Heart right ventricle (tissue), 16 donors: ENCODE data around the gene WIPF1. TPM values are rescaled to one million over a fixed set of nuclear protein-coding genes. Genes with fewer than 3 reads are reported as not detected.

Source experiments
- ATAC-seq, 8 donors: fragments of 200-7000 bp; cut with Tn5 transposase; one replicate each; pipeline ENCODE4 v1.9.1; 2020; ENCODE audit warnings: mild to moderate bottlenecking in 8 of 8, moderate library complexity in 8 of 8, moderate number of reproducible peaks in 1 of 8
- DNase-seq, 2 donors: peaks; one replicate each; pipeline ENCODE4 v3.0.0-alpha.2; 2020
- H3K27ac ChIP-seq, 10 donors: fragments of 200-600 bp; sonication (generic) in 2 of 10; one replicate each; pipeline versions ENCODE4 v1.5.0 to v1.8.0; 2020 to 2022; ENCODE audit warnings: mild to moderate bottlenecking in 3 of 10
- H3K27me3 ChIP-seq, 7 donors: fragments of 200-600 bp; one replicate each; pipeline ENCODE4 v1.8.0; 2021 to 2022; ENCODE audit warnings: mild to moderate bottlenecking in 2 of 7
- H3K36me3 ChIP-seq, 9 donors: fragments of 200-600 bp; sonication (generic) in 1 of 9; one replicate each; pipeline versions ENCODE4 v1.5.0 to v1.8.0; 2020 to 2022; ENCODE audit warnings: mild to moderate bottlenecking in 2 of 9
- H3K4me1 ChIP-seq, 9 donors: fragments of 200-600 bp; sonication (generic) in 1 of 9; one replicate each; pipeline versions ENCODE4 v1.5.0 to v1.8.0; 2020 to 2022; ENCODE audit warnings: mild to moderate bottlenecking in 4 of 9
- H3K4me3 ChIP-seq, 10 donors: fragments of 200-600 bp; sonication (generic) in 2 of 10; one replicate each; pipeline versions ENCODE4 v1.5.0 to v1.8.0; 2020 to 2022; ENCODE audit warnings: mild to moderate bottlenecking in 7 of 10, moderate library complexity in 2 of 10
- H3K9me3 ChIP-seq, 11 donors: fragments of 200-600 bp in 10 of 11; sonication (generic) in 2 of 11; one replicate each; pipeline versions ENCODE4 v1.5.0 to v1.8.0; 2013 to 2022; ENCODE audit warnings: mild to moderate bottlenecking in 2 of 11, control low read depth in 1 of 11, moderate library complexity in 1 of 11
- WGBS, 2 donors: extraction: QIAGEN DNeasy Blood & Tissue Kit; methylation state at CpG; one replicate each; pipeline ENCODE4 v1.1.7; 2013; ENCODE audit warnings: inconsistent platforms in 1 of 2; 5-methylcytosine and 5-hydroxymethylcytosine counted together
- intact Hi-C, 10 donors: fragments of 100-400 bp; cut with DNase I; formaldehyde crosslinking; loops; one replicate each; pipeline versions ENCODE4 v1.11.1 to v1.14.2; 2022
- polyA plus RNA-seq, 2 donors: library from polyadenylated mRNA; stranded (reverse); fragments of 200-250 nt; gene quantifications; one replicate each; pipeline ENCODE4 v1.2.3, GENCODE V29; 2013
- total RNA-seq, 10 donors: library from RNA; stranded (reverse); fragmentation: NEBNext Ultra II Directional in 3 of 10; extraction: Animal tissue kit (Norgen Biotek cat#: 25700) in 3 of 10; gene quantifications; one replicate each; pipeline versions ENCODE4 v1.2.1 to v1.2.4, GENCODE V29; 2021 to 2023
- TF ChIP-seq, protein P1 (sequence below), 9 donors: fragments of 200-600 bp; sonication (generic) in 2 of 9; IDR thresholded peaks; one replicate each; pipeline versions ENCODE4 v1.5.0 to v1.8.0; 2021 to 2022; ENCODE audit warnings: antibody characterized with exemption in 9 of 9, mild to moderate bottlenecking in 5 of 9, moderate library complexity in 1 of 9
- donor health status: Arrhythmogenic right ventricular cardiomyopathy.
- donor health status: ischemic (EF 13 %, LVEDD 7.1; RV severe dilation, severe dysfunction).
- donor health status: healthy with polysubstance abuse.
- donor health status: DM: no; HTN: yes; CAD: no.
- donor health status: DM: no; HTN: no; CAD: no.
- donor health status: ischemic (EF 25% LVEDD 6.9; RV normal size, moderate dysfunction).
- donor health status: ischemic (EF 25% LVEDD 5.7; RV mildly dilated, moderate dysfunction).
- donor health status: healthy.
- donor health status: DM: yes; HTN: yes; CAD: no.
- donor health status: Ischemic cardiomyopathy.
- donor health status: ischemic (EF 35%, LVEDD 5.7; RV mildly dilated, moderate dysfunction).
- donor health status: nonischemic (EF 11% LVEDD 7.7; RV severe dilation, severe dysfunction).
- donor health status: DM: yes; HTN: yes; CAD: no.
- donor health status: PGD.
- donor health status: ischemic (EF 29% LVEDD 5.4; RV normal size, mild dysfunction).
- donor health status: nonischemic (EF 23%, LVEDD 6.1; RV moderate dilation, normal function).

The WIPF1 gene
- total and polyA plus RNA-seq, 12 donors, result 9.1 to 48.1 (median 15.6) TPM

DNA sequence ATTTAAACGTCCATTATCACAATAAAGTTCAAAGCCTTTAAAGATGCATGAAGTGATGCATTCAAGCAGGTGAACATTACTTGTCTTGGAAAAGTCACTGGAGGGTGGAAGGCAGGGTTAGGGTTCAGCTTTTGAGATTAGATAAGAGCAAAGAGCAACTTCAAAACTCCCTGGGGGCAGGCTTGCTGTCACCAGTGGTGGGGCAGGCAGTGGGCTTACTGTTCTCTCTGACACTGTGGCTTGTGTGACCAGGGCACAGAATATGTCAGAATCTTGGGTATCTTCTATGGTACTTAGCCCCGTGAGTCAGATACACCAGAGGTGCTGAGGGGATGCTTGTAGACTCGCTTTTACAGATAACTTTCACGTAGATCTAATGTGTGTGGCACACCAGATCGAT is 52.8 kb downstream of the WIPF1 start:
- peaks cover 0 to 4% (median 0%) of the 10 kb centered on the region in 7 donors for H3K27me3 ChIP-seq
- H3K27ac ChIP-seq, result no peak overlapping the region
- ATAC-seq (no peak), DNase-seq (no peak)
- TF ChIP-seq, protein P1, sequence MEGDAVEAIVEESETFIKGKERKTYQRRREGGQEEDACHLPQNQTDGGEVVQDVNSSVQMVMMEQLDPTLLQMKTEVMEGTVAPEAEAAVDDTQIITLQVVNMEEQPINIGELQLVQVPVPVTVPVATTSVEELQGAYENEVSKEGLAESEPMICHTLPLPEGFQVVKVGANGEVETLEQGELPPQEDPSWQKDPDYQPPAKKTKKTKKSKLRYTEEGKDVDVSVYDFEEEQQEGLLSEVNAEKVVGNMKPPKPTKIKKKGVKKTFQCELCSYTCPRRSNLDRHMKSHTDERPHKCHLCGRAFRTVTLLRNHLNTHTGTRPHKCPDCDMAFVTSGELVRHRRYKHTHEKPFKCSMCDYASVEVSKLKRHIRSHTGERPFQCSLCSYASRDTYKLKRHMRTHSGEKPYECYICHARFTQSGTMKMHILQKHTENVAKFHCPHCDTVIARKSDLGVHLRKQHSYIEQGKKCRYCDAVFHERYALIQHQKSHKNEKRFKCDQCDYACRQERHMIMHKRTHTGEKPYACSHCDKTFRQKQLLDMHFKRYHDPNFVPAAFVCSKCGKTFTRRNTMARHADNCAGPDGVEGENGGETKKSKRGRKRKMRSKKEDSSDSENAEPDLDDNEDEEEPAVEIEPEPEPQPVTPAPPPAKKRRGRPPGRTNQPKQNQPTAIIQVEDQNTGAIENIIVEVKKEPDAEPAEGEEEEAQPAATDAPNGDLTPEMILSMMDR (IDR thresholded peaks at IDR 0.05), result no peak
- intact Hi-C loops, result loop anchor here in 3 of 10 donors (1.0 to 5.0 kb wide), 2 partner anchors 83 kb away; no protein-coding TSS in a partner anchor
- no peaks in the 10 kb centered on the region for H3K4me1 ChIP-seq
- H3K4me3 ChIP-seq, result no peak overlapping the region
- 65 to 79% methylated on average over 5 of the region's 5 CpGs for WGBS, 2 donors
- no peaks in the 10 kb centered on the region for H3K36me3 ChIP-seq
- no peaks in the 10 kb centered on the region for H3K9me3 ChIP-seq

DNA sequence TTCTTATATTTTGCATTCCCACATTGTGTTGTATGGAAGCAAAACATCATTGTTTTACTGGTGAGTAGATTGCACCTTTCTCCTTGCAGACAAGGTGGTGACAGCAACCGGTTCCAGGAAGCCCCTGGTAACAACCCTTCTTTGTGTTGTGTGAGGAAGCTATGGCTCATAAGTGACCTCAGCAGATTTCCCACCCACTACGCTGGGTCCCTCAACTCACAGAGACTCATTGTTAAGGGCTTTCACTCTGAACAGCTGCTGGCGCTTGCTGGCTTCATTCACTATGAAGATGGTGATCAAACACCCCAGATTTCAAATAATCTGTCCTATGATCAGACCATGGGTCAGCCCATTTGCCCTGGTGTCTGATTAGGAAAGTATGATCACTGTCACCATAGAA is 53.4 kb downstream of the WIPF1 start:
- Histone ChIP-seq H3K27ac (no peak overlapping the region), H3K4me1 (no peaks in the 10 kb centered on the region), H3K36me3 (no peaks in the 10 kb centered on the region), H3K27me3 (peaks cover 0 to 6% (median 0%) of the 10 kb centered on the region in 7 donors), H3K4me3 (no peak overlapping the region), H3K9me3 (no peaks in the 10 kb centered on the region)
- no peak for ATAC-seq
- DNase-seq, result no peak
- TF ChIP-seq, protein P1 (IDR thresholded peaks at IDR 0.05), result no peak
- 50 to 60% methylated on average over 3 of the region's 3 CpGs for WGBS, 2 donors
- intact Hi-C loops, result no loop called here

DNA sequence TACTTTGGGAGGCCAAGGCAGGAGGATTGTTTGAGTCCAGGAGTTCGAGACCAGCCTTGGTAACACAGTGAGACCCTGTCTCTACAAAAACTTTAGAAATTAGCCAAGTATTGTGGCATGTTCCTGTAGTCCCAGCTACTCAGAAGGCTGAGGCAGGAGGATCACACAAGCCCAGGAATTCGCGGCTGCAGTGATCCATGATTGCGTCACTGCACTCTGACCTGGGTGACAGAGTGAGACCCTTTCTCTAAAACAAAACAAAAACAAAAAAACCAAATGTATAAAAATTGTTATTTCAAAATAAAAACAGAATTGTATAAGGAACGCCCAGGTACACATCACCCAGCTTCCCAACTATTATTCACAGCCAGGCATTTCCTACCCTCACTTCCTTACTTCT is 56.7 kb downstream of the WIPF1 start:
- Histone ChIP-seq H3K4me3 (no peak overlapping the region), H3K27me3 (peaks cover 0 to 19% (median 0%) of the 10 kb centered on the region in 7 donors), H3K9me3 (no peaks in the 10 kb centered on the region), H3K4me1 (no peaks in the 10 kb centered on the region), H3K36me3 (no peaks in the 10 kb centered on the region), H3K27ac (no peak overlapping the region)
- DNase-seq (no peak), ATAC-seq (no peak)
- TF ChIP-seq, protein P1 (IDR thresholded peaks at IDR 0.05), result no peak
- intact Hi-C loops, result no loop called here
- 86 to 90% methylated on average over 5 of the region's 5 CpGs for WGBS, 2 donors

DNA sequence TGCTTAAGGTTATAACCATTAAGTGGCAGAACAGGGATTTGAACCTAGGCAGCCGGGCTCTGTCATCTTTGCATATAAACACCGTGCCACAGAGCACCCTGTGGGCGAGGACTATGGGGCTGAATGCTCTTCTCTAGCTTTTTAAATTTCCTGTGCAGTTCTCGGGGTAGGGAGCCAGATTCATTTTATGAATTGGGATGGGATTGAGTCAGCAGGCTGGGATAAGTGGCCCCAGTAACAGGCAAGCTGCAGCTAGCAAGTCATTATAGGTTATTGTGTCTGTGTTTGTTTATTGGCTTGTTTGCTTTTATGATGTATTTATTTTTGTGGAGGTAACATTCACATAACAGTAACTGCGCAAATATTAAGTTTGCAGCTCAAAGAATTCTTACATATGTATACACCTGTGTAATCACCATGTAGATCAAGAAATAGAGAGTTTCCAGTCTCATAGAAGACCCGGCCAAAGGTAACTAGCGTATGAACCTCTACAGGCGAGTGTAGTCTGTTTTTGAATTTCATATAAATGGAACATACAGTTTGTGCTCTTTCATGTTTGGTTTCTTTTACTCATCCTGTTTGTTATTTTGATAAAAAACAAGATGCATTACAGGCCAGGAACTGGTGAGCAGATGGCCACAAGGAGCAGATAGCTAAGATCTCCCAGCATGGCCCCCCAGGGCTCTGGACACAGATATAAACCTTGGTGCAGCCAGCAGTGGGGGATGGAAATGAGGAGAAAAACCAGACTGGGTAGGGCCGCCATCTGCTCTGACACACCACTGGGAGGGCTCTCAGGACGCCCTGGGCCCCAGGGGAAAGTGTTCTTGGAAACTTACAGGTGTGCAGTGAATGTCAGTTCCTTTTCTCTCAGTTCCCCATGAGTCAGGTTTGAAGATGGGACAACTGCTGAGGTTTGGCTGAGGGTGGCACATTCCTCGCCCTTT is 61.6 kb downstream of the WIPF1 start:
- intact Hi-C loops, result no loop called here
- TF ChIP-seq, protein P1 (IDR thresholded peaks at IDR 0.05), result no peak
- 89 to 90% methylated on average over 11 of the region's 11 CpGs for WGBS, 2 donors

More for the DNA sequence above, 61.6 kb downstream of the WIPF1 start:
- H3K27ac ChIP-seq, result no peak overlapping the region
- no peak for DNase-seq
- H3K27me3 ChIP-seq, result peaks cover 0 to 19% (median 0%) of the 10 kb centered on the region in 7 donors
- no peak overlapping the region for H3K4me3 ChIP-seq
- H3K36me3 ChIP-seq, result no peaks in the 10 kb centered on the region
- no peak for ATAC-seq
- no peaks in the 10 kb centered on the region for H3K9me3 ChIP-seq
- peaks cover 0 to 5% (median 0%) of the 10 kb centered on the region in 9 donors for H3K4me1 ChIP-seq
